ENCODE results near the gene VWA1. TPM values are rescaled to one million over a fixed set of nuclear protein-coding genes. Genes with fewer than 3 reads are reported as not detected.

Gene VWA1
- polyA plus RNA-seq, 1 experiment: 2.0 TPM

- CTCF ChIA-PET: interaction anchor here (0.9 to 4.6 kb wide), 2 partner anchors 10 to 33 kb away, joined by 3 to 24 read pairs; partner anchors contain the start of gene CCNL2
- TF ChIP-seq CTCF (IDR thresholded peaks at IDR 0.05; ENCODE audit: insufficient read depth, low read depth, low read length): no peak
- DNase-seq (ENCODE audit: low read depth): no peak
- POLR2A ChIA-PET: no interaction called here
- Histone ChIP-seq H3K36me3 (ENCODE audit: control insufficient read depth, insufficient read depth, low read length) (no peaks in the 10 kb centered on the region), H3K27me3 (ENCODE audit: control insufficient read depth, insufficient read depth, low read length) (peaks cover 4% of the 10 kb centered on the region; the same call in 1 of the 2 replicates), H3K4me3 (ENCODE audit: low read depth, low read length) (no peak overlapping the region)
Observed at GRCh38 chr1:1432274-1432950, 3.1 kb upstream of the VWA1 start.

DNA sequence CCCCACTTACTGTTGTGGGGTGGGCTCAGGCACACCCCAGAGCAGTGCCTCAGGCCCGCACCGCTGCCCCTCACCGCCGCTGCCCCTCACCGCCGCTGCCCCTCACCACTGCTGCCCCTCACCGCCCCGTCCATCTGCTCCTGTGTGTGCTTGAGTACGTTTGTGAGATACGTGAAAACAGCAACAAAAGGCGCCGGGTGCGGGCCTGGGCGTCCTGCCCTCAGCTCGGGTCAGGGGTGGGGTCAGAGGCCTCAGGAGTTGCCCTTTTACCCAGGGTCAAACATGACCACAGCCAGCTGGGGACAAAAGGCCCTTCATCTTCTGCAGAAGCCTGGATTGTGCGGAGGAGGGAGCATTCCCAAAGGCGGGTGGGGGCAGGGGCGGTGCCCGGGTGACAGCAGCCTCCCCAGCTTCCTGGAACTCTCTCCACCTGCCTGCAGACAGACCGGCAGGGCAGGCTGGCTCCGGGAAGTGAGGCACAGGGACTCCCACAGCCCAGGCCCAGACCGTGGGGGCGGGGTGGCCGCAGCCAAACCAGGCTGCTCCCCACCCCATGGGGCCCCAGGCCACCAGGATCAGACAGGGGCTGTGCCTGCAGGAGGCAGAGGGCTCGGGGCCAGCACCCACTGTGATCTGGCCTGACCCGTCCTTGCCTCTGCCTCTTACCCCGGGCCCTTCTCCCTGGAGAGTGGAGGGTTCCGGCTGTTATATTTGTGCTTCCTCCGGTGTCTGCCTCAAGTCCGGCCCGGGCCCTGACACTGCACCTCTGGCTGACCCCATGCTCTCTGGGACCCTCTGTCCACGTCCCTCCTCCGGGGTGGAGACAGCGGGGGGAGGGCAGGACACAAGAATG lies 2.3 kb upstream of the VWA1 start:
- ChIA-PET CTCF (interaction anchor here (0.9 to 4.6 kb wide), 2 partner anchors 9 to 34 kb away, joined by 3 to 24 read pairs; partner anchors contain the start of gene CCNL2), POLR2A (interaction anchor here (0.6 kb wide), 1 partner anchor 33 kb away, joined by 3 read pairs; no protein-coding TSS in a partner anchor)
- TF ChIP-seq CTCF (IDR thresholded peaks at IDR 0.05; ENCODE audit: insufficient read depth, low read depth, low read length): no peak
- Histone ChIP-seq H3K27me3 (ENCODE audit: control insufficient read depth, insufficient read depth, low read length) (peaks cover 4% of the 10 kb centered on the region; the same call in 1 of the 2 replicates), H3K36me3 (ENCODE audit: control insufficient read depth, insufficient read depth, low read length) (no peaks in the 10 kb centered on the region), H3K4me3 (ENCODE audit: low read depth, low read length) (no peak overlapping the region)
- DNase-seq (ENCODE audit: low read depth): no peak

DNA sequence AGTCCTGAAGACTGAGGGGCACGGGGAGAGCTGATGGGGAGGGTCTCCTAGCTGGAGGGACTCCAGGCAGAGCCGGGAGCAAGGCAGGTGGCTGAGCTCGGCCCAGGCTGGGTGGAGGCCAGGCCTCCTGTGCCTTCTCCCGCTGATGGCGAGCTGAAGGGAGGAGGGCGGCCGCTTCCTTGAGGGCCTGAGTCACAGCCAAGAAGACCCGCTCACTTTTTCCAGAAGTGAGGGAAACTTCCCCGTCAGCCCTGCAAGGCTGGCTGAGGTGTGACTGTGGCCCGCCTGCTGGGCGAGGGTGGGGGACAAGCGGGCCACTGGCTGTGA lies 1.7 kb upstream of the VWA1 start:
- DNase-seq (ENCODE audit: low read depth): no peak
- no peak for TF ChIP-seq CTCF (IDR thresholded peaks at IDR 0.05; ENCODE audit: insufficient read depth, low read depth, low read length)
- Histone ChIP-seq H3K36me3 (ENCODE audit: control insufficient read depth, insufficient read depth, low read length) (no peaks in the 10 kb centered on the region), H3K27me3 (ENCODE audit: control insufficient read depth, insufficient read depth, low read length) (peaks cover 4% of the 10 kb centered on the region; the same call in 1 of the 2 replicates), H3K4me3 (ENCODE audit: low read depth, low read length) (no peak overlapping the region)
- CTCF ChIA-PET: no interaction called here
- POLR2A ChIA-PET: interaction anchor here (0.6 kb wide), 1 partner anchor 33 kb away, joined by 3 read pairs; no protein-coding TSS in a partner anchor

DNA sequence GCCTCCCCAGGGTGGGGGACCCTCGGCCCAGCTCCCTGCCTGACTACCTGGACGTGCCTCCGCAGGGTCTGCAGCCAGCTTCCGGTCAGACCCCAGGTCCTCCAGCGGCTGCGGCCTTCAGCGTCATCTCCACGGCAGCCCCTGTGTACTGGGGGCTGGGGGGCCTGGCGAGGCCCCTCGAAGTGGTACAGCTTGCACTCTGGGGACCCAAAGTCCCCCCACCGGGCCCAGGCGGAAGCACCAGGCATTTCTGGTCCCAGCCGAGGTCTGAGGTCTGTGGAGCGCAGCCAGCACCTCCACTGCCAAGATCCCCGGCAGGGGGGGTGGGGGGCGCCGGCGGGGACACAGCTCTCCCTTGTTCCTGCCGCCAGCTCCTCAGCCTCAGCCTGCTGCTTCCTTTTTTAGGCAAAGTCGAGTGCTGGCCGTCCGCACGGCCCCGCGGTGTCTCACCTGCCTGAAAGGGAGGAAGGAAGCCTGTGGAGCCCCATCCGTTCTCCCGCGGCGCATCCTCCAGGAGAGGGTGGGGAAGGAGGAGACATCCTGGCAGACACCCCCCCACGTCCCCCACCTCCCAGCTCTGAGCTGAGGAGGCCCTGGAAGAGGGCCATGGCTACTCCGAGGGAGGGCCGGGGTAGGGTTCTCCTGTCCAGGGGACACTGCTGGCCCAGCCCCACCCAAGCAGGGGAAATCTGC lies 1.2 kb upstream of the VWA1 start:
- ChIA-PET CTCF (interaction anchor here (0.9 kb wide), 1 partner anchor 34 kb away, joined by 3 read pairs; no protein-coding TSS in a partner anchor), POLR2A (no interaction called here)
- H3K36me3 ChIP-seq (ENCODE audit: control insufficient read depth, insufficient read depth, low read length): no peaks in the 10 kb centered on the region
- no peak for TF ChIP-seq CTCF (IDR thresholded peaks at IDR 0.05; ENCODE audit: insufficient read depth, low read depth, low read length)
- H3K4me3 ChIP-seq (ENCODE audit: low read depth, low read length): no peak overlapping the region
- peaks cover 4% of the 10 kb centered on the region; the same call in 1 of the 2 replicates for H3K27me3 ChIP-seq (ENCODE audit: control insufficient read depth, insufficient read depth, low read length)
- DNase-seq (ENCODE audit: low read depth): no peak

- POLR2A ChIA-PET: no interaction called here
- DNase-seq (ENCODE audit: low read depth): no peak
- no peak overlapping the region for H3K4me3 ChIP-seq (ENCODE audit: low read depth, low read length)
- CTCF ChIA-PET: interaction anchor here (0.9 kb wide), 1 partner anchor 35 kb away, joined by 3 read pairs; no protein-coding TSS in a partner anchor
- H3K27me3 ChIP-seq (ENCODE audit: control insufficient read depth, insufficient read depth, low read length): peaks cover 4% of the 10 kb centered on the region; the same call in 1 of the 2 replicates
- no peak for TF ChIP-seq CTCF (IDR thresholded peaks at IDR 0.05; ENCODE audit: insufficient read depth, low read depth, low read length)
- no peaks in the 10 kb centered on the region for H3K36me3 ChIP-seq (ENCODE audit: control insufficient read depth, insufficient read depth, low read length)
Observed at GRCh38 chr1:1434824-1435105, 725 bp upstream of the VWA1 start.
